Fibroblast of lung (primary cell): ENCODE results near the gene FIBCD1. TPM values are rescaled to one million over a fixed set of nuclear protein-coding genes. Genes with fewer than 3 reads are reported as not detected.
A peak's percentile ranks its signal among the peaks of the same experiment; 100 is the strongest.

ENCODE experiments used
- DNase-seq, 2 donors: peaks; one replicate each; pipeline versions ENCODE4 v3.0.0 to v3.0.0-alpha.2; 2010; ENCODE audit warnings: low read depth in 2 of 2
- H2AFZ ChIP-seq: 2 replicates; pipeline ENCODE4 v1.5.1; 2012; ENCODE audit warnings: low read length, control low read depth, inconsistent platforms
- H3K27ac ChIP-seq: 2 replicates; pipeline ENCODE4 v1.5.1; 2011; ENCODE audit warnings: low read length, control low read depth; ENCODE audit not compliant: insufficient read depth
- H3K27me3 ChIP-seq: 2 replicates; pipeline ENCODE4 v1.5.1; 2011; ENCODE audit warnings: mild to moderate bottlenecking, low read length; ENCODE audit not compliant: control insufficient read depth, insufficient read depth
- H3K36me3 ChIP-seq: 2 replicates; pipeline ENCODE4 v1.5.1; 2011; ENCODE audit warnings: low read length; ENCODE audit not compliant: control insufficient read depth, insufficient read depth
- H3K4me1 ChIP-seq: 2 replicates; pipeline ENCODE4 v1.5.1; 2011; ENCODE audit warnings: low read length; ENCODE audit not compliant: control insufficient read depth, insufficient read depth; ENCODE audit errors: extremely low read depth
- H3K4me2 ChIP-seq: 2 replicates; pipeline ENCODE4 v1.5.1; 2011; ENCODE audit warnings: low read length, control low read depth; ENCODE audit not compliant: insufficient read depth; ENCODE audit errors: extremely low read depth
- H3K4me3 ChIP-seq, 4 experiments: fragments of 200-600 bp in 1 of 4; sonication (generic) in 1 of 4; replicated peaks in 1 of 4; 2 replicates each; pipeline ENCODE4 v1.5.1; 2011 to 2016; ENCODE audit warnings: low read length in 4 of 4, low read depth in 3 of 4, mild to moderate bottlenecking in 3 of 4, control low read depth in 2 of 4, inconsistent platforms in 1 of 4, mixed read lengths in 1 of 4; ENCODE audit not compliant: insufficient read depth in 1 of 4; ENCODE audit errors: control extremely low read depth in 1 of 4
- H3K79me2 ChIP-seq: 2 replicates; pipeline ENCODE4 v1.5.1; 2012; ENCODE audit warnings: mild to moderate bottlenecking, low read length, inconsistent platforms; ENCODE audit not compliant: control insufficient read depth, insufficient read depth
- H3K9ac ChIP-seq: 2 replicates; pipeline ENCODE4 v1.5.1; 2011; ENCODE audit warnings: mild to moderate bottlenecking, low read length, control low read depth; ENCODE audit not compliant: insufficient read depth
- H3K9me3 ChIP-seq: 2 replicates; pipeline ENCODE4 v1.5.1; 2012; ENCODE audit warnings: low read depth, low read length; ENCODE audit not compliant: control insufficient read depth, insufficient read depth
- H4K20me1 ChIP-seq: 2 replicates; pipeline ENCODE4 v1.5.1; 2011; ENCODE audit warnings: low read length; ENCODE audit not compliant: control insufficient read depth, insufficient read depth; ENCODE audit errors: extremely low read depth
- EZH2 ChIP-seq: IDR thresholded peaks from 2 replicates; pipeline ENCODE4 v1.5.1; 2012; ENCODE audit warnings: low read length, control low read depth, mild to moderate bottlenecking; ENCODE audit errors: missing control alignments
- polyA plus RNA-seq, 2 donors: library from polyadenylated mRNA; depleted of rRNA in 1 of 2; stranded (reverse) in 1 of 2; unstranded in 1 of 2; fragments of >200 nt; gene quantifications; 2 replicates each; pipeline ENCODE4 v1.2.1, GENCODE V29; 2011 to 2012; ENCODE audit warnings: missing spikeins in 1 of 2
- total RNA-seq: library from RNA; depleted of rRNA; stranded (reverse); fragments of >200 nt; gene quantifications from 2 replicates; pipeline ENCODE4 v1.2.1, GENCODE V29; 2014
- TF ChIP-seq, protein P1 (sequence below), 2 donors: IDR thresholded peaks in 1 of 2; conservative IDR thresholded peaks in 1 of 2; 1 replicate in 1 of 2; 2 replicates in 1 of 2; pipeline ENCODE4 v1.5.1; 2011 to 2012; ENCODE audit warnings: low read length in 2 of 2, control low read depth in 1 of 2, inconsistent platforms in 1 of 2, low read depth in 1 of 2, mild to moderate bottlenecking in 1 of 2

The FIBCD1 gene
- total and polyA plus RNA-seq, 2 donors (not counting 1 experiment from before 2014, with no cell fraction given): 7.3 to 28.0 TPM

- Histone ChIP-seq H4K20me1 (no peaks in the 10 kb centered on the region), H2AFZ (no peak overlapping the region), H3K4me3 (no peak overlapping the region), H3K27ac (peak overlapping the region; percentile 70), H3K9me3 (no peaks in the 10 kb centered on the region), H3K4me1 (peaks cover 47% of the 10 kb centered on the region), H3K9ac (peak overlapping the region; percentile 9), H3K36me3 (no peaks in the 10 kb centered on the region), H3K79me2 (no peaks in the 10 kb centered on the region), H3K4me2 (peak overlapping the region; percentile 62), H3K27me3 (peaks cover 8% of the 10 kb centered on the region)
- no peak for TF ChIP-seq EZH2
- TF ChIP-seq, protein P1, sequence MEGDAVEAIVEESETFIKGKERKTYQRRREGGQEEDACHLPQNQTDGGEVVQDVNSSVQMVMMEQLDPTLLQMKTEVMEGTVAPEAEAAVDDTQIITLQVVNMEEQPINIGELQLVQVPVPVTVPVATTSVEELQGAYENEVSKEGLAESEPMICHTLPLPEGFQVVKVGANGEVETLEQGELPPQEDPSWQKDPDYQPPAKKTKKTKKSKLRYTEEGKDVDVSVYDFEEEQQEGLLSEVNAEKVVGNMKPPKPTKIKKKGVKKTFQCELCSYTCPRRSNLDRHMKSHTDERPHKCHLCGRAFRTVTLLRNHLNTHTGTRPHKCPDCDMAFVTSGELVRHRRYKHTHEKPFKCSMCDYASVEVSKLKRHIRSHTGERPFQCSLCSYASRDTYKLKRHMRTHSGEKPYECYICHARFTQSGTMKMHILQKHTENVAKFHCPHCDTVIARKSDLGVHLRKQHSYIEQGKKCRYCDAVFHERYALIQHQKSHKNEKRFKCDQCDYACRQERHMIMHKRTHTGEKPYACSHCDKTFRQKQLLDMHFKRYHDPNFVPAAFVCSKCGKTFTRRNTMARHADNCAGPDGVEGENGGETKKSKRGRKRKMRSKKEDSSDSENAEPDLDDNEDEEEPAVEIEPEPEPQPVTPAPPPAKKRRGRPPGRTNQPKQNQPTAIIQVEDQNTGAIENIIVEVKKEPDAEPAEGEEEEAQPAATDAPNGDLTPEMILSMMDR (conservative IDR thresholded peaks at IDR 0.05 in 1 of 2, IDR thresholded peaks at IDR 0.05 in 1 of 2; ENCODE audit: low read depth in 1 of 2, low read length in 2 of 2): no peak
- DNase-seq: peak; percentile 76 to 79
Observed at GRCh38 chr9:130936285-130937117, 2.5 kb downstream of the FIBCD1 start.

GRCh38 chr9:130935648-130936271 is 3.3 kb downstream of the FIBCD1 start:
- no peak overlapping the region for H3K4me2 ChIP-seq
- TF ChIP-seq, protein P1 (conservative IDR thresholded peaks at IDR 0.05 in 1 of 2, IDR thresholded peaks at IDR 0.05 in 1 of 2; ENCODE audit: low read depth in 1 of 2, low read length in 2 of 2): no peak
- no peak for TF ChIP-seq EZH2
- no peak overlapping the region for H2AFZ ChIP-seq
- peak in 1 of 2 donors; percentile 61 for DNase-seq
- peak overlapping the region; percentile 70 for H3K27ac ChIP-seq
- H3K9ac ChIP-seq: peak overlapping the region; percentile 9
- H3K27me3 ChIP-seq: peaks cover 7% of the 10 kb centered on the region
- no peaks in the 10 kb centered on the region for H3K36me3 ChIP-seq
- H3K4me1 ChIP-seq: peaks cover 50% of the 10 kb centered on the region
- H3K9me3 ChIP-seq: no peaks in the 10 kb centered on the region
- H3K79me2 ChIP-seq: no peaks in the 10 kb centered on the region
- H3K4me3 ChIP-seq: no peak overlapping the region
- no peaks in the 10 kb centered on the region for H4K20me1 ChIP-seq
